ENCODE data around the gene LAMC2.

- TF ChIP-seq POLR2A (IDR thresholded peaks at IDR 0.05), result no peak
- no peak for TF ChIP-seq CTCF (IDR thresholded peaks at IDR 0.05)
Measured at GRCh38 chr1:183293241-183293640, 107.2 kb downstream of the LAMC2 start.
